Stimulated activated CD4-positive, alpha-beta T cell treated with anti-CD3 and anti-CD28 coated beads, Interleukin-2, amount 100 ng/mL, for 24 hours (primary cell): ENCODE results near the gene IFNGR1.
"Not testable (repeated sequence)": the region's sequence is repeated elsewhere in the genome, so short reads cannot be mapped to it uniquely, and the experiment has no call there.

Experiments
- DNase-seq, 2 donors: peaks; one replicate each; pipeline ENCODE4 v3.0.0-alpha.2; 2020

IFNGR1 gene

DNA sequence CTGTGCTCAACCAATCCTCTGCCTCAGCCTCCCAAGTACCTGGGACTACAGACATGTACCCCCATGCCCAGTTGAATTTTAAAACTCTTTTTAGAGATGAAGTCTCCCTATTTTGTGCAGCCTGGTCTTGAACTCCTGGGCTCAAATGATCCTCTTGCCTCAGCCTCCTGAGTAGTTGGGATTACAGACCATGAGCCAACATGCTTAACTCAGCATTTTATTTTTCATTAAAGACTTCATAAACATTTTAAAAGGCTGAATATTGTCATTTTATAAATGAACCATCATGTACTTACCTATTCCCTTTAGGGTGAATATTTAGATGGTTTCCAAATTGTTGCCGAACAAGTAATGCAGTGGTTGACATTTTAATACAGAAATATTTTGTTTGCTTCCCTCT lies 16.5 kb upstream of the IFNGR1 start:
- DNase-seq: no peak

DNA sequence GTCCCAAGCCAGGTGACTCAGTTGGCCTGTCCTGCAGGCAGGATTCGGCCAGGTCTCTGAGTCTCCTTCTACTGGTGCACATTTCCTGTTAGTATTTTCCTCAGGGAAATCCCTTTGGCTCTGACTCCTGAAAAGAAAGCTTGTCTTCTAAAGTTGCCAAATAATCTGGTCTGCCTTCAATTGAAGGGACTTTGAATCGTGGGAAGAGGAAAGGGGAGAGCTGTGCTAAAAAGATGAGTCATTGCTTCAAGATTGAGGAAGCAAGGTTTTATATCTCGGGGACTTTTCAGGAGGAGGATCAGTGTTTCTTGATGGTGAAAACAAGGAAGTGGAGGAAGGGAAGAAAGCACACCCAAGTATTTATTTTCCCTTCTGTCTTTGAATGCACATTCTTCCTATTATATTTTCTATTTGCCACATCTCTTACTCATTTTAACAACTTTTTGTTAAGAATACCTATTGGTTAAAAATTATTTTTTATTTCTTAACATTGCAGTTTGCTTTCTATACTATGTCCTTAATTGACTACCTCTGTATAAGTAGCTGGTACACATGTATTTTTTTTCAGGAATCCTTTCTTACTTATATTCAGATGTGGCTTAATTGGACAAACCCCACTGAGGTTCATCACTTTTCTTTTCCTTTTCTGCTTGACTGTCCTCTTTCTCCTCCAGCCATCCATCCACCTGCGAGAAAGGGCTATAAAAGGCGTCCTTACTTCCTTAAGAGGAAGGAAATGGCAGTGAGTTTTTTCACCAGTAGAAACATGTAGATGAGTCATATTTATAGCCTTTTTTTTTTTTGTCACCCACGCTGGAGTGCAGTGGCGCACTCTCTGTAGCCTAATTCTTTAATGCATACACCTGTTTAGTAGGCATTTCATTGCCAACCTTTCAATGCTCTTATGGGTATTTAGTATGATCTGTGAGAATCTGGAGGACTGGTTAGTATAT lies 15.0 kb upstream of the IFNGR1 start:
- no peak for DNase-seq

DNA sequence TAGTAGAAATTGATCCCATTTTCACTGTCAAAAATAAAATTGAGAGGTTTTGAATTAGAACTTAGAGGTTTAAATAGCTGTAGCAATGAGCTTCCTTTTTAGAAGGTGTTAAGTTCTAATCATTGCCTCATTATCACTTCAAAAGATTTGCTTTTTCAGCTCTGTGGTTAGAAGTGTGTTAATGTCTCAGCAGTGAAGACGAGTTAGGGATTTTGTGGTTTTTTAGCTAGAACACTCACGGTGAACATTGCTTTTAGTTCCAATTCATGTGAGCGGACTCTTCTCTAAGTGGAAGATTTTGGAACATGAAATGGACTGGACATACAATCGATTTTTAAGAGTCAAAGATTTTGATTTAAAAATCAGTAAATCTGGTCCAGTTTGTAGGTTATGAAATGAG lies 12.7 kb upstream of the IFNGR1 start:
- DNase-seq: no peak

DNA sequence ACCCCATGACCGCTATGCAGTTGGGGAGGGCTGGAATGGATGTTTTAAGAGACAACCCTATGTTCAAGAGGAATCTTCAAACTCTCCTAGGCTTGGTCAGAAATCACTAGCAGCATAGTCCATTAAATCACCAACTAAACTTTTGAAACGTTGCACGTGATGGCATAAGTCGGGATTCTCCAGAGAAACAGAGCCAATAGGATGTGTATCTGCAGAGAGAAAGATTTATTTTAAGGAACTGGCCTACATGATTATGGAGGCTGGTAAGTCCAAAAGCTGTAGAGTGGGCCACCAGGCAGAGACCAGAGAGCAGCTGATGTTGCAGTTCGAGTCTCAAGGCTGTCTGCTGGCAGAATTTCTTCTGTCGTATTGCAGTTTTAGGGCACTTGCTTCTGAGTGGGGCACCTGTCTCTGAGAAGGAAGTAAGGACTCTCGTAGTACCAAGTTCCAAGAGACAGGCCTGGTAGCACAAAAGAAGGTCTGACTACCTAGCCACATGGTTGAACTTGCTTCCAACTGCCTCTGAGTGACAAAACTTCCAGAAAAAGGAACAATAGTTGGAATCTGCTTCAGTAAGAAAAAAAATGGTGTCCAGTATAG lies 11.9 kb upstream of the IFNGR1 start:
- no peak for DNase-seq

DNA sequence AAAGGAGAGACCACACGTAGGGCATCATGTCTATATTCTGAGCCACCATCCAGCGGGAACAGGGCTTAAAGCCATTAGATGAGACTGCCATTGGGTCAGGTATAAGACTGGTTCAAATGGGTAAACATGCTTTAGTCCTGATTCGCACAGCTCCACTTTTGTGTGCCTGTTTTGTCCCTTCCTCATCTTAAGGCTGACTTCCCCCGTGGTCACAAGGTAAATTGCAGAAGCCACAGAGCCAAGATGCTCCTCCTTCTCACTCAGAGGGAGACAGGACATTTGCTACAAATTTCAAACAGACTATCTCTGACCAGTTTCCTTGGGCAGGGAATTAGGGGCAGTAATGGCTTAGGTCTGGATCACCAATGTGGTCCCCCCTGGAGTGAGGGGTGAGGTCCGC lies 11.4 kb upstream of the IFNGR1 start:
- DNase-seq: no peak

DNA sequence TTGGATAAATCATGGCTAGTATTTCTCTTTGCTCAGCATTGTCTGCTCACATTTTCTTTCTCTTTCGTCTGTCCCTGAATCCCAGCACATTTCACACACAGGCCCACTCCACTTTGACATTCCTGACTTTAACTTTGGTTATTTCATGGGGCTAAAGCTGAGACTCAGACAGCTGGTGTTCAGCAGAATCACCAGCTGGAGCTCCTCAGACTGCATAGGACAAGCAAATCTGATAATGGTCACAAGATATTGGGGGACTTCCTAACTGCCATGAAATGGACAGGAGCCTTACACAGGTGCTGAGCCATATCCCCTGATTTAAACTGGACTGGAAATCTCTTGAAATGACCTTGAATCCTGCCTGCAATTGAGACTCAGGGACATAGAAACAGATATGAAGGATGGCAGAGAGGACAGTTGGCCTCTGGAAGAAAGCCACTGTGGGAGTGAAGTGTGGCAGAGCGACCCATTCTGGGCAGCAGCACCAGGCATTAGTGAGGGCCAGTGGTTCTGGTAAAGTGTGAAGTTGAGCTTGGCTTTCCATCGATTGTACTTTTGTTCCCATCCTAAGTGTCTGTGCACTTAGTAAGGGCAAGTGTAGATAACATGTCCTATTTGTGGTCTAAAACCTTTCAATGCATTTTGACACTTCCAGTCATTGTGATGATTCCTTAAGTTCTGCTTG lies 10.0 kb upstream of the IFNGR1 start:
- no peak for DNase-seq

DNA sequence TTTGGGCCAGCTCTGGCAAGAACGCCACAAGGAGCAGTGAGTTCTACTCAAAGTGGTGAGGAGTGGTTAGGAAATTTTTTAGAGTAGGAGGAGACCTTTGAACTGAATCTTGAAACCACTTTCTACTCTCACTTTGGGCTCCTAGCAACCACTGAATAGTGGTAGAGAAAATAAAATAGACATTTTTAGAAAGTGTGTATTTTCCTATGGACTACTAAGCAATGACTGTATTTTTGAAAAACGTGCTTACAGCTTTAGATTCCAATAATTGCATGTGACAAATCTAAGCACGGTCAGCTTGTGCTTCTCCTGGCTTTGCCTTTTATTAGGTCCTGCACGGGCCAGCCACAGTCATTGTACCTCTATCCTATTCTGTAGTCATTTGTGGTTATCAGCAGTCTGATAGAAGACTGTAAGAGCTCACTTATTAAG lies 8.7 kb upstream of the IFNGR1 start:
- no peak for DNase-seq

DNA sequence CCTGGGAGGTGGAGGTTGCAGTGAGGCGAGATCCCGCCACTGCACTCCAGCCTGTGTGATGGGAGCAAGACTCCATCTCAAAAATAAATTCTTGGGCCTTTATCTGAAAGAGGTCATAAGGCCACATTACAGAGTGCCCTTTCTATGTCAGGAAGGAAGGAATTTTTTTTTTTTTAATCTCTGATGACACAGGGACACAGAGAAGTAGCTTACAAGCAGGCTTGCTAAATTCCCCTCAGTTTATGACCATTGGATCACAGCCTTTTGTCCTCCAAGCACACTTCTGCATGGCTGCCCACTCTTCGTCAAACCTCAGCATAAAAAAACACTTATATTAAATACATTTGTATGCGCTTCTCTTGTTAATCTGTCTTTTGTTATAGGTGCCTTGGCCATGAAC lies 7.5 kb upstream of the IFNGR1 start:
- no peak for DNase-seq

DNA sequence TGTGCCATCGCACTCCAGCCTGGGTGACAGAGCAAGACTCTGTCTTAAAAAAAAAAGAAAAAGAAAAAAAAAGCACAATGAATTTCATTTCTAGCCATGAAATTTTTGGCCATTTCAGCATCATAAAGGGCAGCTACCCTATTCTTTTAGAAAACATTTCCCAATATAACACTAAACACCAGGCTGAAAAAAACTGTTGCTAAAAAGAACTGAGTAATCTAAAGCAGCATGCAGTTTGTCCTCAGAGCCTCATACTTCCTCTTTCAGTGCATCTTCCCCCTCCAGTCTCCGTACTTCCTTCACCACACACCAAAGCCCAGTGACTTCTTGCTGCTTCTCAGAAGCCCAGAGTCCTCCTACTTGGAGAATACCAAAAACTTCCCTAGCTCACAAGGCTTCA lies 5.6 kb upstream of the IFNGR1 start:
- no peak for DNase-seq

DNA sequence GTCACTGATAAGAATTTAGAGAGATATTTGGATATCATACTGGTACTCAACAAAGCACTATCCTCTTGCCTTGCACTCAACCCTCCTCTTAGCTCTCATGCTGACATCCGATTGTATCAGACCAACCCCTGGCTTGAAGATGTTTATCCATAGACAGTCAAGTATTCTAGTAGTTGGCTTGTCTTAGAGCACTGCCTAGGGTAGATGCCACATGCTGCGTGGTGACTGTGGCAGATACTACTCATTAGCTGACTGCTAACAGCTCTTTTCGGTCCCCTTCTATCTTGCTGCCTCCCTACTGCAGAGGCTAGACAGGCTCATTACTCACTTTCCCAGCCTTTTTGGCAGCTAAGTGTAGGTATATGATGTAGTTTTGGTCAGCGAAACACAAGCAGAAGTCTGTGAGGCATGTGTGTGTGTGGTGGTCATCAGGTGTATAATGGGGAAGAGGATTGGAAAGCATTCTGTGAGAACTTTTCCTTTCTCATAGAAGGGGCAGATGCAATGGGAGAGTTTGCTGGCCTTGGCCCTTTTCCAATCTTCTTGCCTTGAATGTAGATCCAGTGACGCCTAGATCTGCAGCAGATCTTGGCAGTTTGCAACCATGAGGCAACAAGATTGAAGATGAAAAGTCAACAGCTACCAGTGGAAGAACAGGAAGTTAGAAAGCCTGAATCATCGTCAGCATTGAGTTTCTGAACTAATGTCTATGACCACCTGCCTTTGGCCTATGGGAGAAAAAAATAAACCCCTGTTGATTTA lies 4.4 kb upstream of the IFNGR1 start:
- DNase-seq: no peak

DNA sequence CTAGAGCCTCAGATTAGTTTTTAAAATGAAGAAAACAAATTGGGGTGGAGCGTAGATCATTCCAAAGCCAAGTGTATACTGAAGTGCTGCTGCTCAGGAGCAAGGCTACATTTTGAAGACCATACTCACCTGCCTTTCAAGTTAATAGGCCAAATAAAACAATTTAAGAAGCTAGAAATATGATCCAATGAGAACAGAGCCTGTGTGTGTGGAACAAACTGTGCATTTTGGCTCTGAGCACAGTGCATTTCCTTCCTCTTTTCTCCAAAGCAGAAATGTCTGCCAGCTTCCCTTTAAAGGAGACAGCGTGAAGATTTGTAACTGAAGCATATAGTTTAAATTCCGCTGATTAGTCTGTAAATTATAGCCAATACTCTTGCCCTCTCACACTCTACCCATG lies 3.2 kb upstream of the IFNGR1 start:
- DNase-seq: no peak

DNA sequence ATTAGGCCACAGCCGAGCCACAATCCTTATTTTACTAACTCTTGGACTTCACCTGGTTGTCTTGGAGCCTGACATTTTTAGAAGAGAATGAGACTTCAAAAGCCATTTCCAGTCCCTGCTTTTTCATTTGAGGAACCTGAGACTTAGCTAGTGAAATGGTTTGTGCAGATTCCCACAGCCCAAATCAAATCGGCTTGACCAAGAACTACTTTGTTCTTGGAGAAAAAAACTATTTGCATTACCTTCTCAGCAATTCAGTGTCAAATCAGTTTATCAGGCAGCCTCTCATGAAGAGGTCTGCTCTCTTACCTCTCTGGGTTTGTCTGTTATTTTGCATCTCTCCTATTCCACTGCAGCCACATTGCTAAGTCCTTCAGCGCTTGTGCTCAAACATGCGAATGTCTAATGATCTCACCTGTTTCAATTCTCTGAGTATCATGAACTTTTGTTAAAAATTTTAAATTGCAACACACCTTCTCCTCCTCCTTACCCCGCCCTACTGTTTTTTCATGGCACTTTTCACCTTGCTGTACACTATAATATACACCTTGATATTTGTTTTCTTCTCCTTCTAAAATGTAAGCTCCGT lies 573 bp upstream of the IFNGR1 start:
- DNase-seq: no peak

DNA sequence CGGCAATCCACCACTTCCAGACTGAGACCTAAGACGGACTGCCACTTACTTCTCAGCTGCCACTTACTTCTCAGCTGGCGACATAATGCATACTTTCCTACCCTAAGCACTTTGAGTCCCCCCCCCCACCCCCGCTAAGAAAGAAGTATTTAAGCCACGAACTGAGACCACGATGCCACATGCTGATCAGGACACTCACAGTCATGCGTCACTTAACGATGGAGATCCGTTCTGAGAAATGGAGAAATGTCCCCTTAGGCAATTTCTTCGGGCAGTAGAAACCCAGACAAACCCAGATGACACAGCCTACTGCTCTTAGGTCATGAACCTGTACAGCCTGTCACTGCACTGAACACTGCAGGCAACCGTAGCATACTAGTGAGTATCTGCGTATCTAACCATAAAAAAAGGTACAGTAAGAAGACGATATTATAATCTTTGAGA lies 690 bp downstream of the IFNGR1 start:
- DNase-seq: peak; percentile 24 to 37

DNA sequence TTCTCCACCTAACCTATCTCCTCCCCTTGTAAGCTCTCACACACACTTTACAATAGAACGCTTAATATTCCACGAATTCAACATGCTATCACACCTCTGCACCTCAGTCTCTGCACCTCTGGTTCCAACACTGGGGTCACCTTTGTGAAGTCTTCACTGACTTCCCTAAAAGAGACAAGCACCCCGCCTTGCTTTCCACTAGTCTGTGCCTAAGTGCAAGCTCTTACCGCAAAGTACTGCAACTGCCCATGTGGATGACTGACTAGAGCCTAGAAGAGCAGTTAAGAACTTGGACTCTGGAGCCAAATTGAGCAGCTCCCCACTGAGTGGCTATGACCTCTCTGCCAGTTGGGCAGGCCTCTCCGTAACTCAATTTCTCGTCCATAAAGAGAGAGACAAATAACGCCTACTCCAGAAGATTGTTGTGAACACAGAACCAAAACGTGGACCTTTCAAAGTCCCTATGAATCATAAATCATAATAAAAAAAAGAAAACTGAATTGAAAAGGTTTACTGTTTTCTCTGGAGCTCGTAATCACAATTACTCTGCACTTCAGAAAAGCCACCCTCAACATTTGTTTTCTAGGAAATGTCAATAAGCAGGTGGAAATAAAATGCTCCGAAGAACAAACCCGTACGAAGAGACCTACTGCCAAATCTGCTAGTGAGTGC lies 1.2 kb downstream of the IFNGR1 start:
- DNase-seq: no peak

DNA sequence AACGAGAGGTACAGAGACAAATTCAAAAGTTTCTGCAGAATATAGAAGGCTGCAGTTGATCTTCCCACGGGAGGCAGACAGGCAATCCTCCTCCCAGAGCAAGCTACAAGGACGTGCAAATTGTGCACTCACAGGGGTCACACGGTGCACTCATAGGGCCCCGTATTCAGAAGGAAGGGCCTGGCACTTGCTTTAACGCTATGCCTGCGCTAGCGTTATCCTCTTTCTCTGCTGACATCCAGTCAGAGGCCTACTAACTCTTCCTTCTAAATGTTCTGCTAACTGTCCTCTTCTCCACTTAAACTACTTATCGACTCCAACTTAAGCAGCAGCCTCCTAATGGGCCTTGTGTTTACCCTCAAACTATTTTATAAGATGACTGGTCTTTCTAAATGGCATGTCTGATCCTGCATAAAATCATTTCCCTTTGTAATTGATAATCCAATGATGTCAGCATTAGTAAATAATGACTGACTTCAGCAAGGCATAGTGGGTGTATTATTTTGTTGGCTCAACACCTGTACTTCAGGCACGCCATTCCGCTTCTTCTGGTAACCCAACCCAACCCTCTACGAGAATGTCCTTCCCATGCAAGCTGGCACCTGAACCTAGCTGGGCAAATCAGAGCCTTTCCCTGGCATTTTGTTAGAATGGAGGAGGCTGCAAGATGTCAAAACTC lies 2.2 kb downstream of the IFNGR1 start:
- no peak for DNase-seq

DNA sequence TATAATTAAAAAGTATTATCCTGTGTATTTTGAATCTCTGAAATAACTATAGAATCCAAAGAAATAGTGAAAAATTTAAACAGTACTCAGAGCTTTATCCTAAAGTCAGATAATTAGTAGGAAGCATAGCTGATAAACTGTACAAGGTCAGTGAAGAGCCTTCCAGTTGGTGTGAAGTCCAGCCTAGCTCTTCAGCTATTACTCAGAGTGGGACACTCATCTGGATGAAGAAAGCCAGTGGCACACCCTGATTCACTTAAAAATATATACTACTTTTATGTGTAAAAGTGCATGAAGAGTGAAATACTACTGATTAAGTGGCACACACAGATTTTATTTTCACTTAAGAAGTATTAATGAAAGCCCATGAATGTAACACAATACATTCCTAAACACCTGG lies 3.1 kb downstream of the IFNGR1 start:
- DNase-seq: no peak

DNA sequence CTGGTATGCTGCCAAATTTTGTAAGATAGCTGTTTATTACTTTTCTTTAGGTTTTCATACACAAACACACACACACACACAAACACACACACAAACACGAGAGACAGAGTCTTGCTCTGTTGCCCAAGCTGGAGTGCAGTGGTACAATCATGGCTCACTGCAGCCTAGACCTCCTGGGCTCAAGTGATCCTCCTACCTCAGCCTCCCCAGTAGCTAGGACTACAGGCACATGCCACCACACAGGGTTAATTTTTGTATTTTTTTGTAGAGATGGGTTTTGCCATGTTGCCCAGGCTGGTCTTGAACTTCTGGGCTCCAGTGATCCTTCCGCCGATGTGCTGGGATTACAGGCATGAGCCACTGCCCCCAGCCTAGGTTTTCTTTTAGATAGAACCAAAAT lies 3.6 kb downstream of the IFNGR1 start:
- not testable (repeated sequence) for DNase-seq

DNA sequence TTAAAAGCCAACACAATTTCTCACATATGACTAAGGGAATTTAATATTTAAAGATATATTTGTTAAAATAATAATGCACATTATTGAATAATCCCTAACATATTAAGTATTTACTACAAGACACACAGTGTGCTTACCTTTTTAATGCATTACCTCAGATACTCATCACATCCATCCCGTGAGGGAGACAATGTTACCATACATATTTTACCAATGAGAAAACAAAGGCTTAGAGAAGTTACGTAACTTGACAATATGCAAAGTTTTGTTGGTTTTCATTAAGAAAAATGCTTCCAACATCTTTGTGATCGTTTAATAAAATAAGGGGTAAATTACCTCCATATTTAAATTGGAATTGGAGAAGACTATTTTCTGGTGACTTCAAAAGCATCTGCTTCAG lies 4.3 kb downstream of the IFNGR1 start:
- no peak for DNase-seq

DNA sequence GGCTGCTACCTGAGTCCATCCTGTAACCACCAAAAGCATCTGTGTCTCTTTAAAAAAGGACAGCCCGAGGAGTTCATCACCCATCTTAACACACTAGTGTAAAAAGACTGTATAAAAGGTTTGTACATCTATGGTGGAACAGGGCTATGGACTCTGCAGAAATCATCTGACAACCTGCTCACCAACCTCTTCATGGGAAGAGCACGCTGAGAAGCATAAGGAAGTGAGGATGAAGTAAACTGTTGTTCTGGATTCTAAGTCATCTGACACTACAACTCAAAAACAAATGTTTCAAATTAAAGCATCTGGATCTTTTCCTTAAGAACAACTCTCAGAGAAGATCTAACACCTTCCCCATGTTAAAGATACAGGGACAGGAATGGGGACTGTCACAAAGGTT lies 5.4 kb downstream of the IFNGR1 start:
- DNase-seq: no peak

DNA sequence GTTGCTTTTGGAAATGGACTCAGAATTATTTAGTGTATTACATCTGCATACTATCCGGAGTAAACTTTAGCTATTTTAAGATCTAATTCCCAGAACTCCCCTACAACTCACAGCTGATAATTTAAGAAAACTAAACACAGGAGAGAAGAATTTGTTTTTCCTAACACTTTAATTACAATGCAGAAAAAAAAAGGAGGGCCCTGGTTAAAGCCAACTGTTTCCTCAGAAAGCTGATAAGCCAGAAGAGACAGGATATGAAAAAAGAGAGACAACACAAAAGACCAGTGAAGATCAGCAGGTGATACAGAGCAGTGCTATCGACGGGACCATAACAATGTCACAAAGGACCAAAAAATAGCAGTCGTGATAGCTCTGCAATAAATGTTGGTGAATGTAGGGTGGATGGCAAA lies 5.8 kb downstream of the IFNGR1 start:
- no peak for DNase-seq

DNA sequence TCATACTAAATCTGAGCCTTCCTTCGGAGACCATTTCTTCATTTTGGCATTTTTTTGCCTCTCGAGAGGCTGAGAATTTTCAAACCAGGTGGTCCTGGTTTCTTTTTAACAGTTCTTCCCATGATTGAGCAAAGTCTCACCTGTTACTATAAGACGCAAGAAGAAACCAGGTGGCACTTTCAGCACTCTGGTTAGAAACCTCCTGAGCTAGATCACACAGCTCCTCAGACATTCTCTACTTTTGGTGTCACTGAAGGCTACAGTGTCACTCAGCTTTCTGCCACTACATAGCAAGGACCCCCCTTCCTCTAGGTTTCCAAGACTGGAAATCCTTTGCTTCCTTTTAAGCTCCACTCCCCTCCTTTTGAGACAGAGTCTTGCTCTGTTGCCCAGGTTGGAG lies 7.3 kb downstream of the IFNGR1 start:
- DNase-seq: no peak

DNA sequence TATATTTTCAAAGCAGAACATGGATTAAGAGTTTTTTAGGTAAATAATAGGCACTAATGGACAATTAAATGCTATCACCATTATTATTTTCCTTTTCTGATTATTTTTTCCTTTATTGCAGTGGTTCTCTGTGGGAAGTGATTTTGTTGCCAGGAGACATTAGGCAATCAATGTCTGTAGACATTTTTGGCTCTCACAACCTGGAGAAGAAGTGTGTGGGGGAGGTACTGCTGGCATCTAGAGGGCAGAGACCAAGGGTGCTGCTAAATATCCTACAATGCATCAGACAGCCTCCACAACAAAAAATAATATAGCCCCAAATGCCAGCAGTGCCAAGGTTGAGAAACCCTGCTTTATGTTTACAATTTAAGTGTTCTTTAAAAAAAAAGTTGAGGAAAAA lies 8.3 kb downstream of the IFNGR1 start:
- no peak for DNase-seq
